GM12874 (cell line): ENCODE data around the gene FAM168A.
A peak's percentile ranks its signal among the peaks of the same experiment; 100 is the strongest.

Experiments used
- TF ChIP-seq, protein P1 (sequence below): IDR thresholded peaks from 2 replicates; pipeline ENCODE4 v1.5.1; 2011; ENCODE audit warnings: low read depth, mild to moderate bottlenecking, control low read depth, low read length, moderate library complexity; ENCODE audit not compliant: insufficient read depth

The FAM168A gene

DNA sequence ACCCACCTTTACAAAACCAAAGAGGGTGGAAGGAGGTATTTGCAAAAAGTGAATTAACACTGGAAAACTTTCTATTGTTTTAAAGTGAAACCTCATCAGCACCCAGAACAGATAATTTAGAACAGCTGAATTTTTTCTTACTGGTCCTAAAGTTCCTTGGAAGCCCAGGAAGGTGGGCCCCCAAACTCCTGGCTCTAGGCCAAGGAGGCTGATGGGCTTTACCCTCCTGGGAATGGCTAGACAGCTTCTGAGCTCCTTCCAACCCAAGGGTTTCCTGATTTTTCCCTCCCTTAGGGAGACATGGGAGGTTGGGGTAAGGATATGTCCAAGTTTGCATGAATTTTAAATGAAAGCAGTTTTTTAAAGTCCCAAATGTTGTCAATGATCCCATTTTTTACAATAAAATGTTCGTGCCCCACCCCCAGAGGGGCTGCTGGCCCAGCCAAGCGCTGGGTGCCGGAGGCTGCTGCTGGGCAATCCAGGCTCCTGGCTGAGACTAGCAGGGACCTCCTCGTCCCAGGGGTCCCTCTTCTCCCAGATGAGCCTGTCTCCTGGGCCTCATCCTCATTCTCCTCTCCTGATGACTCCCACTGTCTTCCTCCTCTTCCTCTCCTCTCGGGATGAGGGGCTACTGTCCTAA, 193.3 kb downstream of the FAM168A start:
- TF ChIP-seq, protein P1, sequence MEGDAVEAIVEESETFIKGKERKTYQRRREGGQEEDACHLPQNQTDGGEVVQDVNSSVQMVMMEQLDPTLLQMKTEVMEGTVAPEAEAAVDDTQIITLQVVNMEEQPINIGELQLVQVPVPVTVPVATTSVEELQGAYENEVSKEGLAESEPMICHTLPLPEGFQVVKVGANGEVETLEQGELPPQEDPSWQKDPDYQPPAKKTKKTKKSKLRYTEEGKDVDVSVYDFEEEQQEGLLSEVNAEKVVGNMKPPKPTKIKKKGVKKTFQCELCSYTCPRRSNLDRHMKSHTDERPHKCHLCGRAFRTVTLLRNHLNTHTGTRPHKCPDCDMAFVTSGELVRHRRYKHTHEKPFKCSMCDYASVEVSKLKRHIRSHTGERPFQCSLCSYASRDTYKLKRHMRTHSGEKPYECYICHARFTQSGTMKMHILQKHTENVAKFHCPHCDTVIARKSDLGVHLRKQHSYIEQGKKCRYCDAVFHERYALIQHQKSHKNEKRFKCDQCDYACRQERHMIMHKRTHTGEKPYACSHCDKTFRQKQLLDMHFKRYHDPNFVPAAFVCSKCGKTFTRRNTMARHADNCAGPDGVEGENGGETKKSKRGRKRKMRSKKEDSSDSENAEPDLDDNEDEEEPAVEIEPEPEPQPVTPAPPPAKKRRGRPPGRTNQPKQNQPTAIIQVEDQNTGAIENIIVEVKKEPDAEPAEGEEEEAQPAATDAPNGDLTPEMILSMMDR = no peak

DNA sequence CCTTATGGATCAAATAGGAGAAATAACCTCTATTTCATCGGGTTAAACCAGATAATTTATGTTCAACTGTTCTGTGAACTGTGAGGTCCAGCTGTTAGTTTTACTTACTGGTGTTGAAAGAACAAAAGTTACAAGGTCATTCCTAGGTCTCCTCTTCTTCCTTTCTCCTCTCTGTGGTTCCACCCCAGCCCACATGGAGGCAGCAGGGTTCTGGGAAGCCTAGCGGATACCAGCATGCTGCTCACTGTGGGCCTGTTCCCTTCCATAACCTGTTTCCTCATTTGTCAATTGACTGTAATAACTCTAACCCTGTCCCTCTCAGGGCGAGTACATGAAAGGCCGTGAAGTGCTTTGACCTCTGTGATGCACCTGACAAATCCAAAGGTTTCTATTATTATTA, 193.9 kb downstream of the FAM168A start:
- TF ChIP-seq, protein P1 = no peak

DNA sequence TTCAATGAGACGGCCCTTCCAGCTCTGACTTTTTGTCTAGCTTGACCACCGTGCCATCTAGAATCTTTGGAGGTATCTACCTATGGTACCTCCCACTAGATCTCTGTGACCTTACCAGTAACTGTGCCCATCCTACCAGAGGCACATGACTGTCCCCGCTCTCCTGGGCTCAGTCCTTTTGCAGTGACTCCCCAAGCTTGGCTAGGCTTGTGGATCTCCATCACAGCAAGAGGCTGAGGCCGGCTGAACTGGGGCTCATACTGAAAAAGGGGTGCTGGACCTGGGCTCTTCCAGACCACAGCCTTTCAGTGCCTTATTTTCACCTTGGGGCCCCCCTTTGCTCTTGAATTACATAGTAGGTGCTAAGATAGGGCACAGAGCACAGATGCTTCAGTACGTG, 194.4 kb downstream of the FAM168A start:
- TF ChIP-seq, protein P1 = no peak

DNA sequence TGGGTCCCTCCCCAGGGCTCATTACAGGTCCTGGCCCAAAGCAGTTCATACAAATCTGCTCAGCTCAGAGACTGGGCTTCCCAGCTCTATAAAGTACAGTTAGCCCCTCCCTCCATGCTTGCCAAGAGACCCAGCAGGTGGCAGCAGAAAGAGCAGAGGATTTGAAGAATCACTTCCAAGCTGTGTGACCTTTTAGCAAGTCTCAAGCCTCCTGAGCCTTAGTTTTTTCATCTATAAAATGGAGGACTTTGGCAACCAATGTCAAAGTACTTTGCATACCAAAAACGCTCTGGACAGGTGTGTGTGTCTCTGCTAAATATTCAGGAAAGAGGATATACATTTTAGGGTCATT, 195.1 kb downstream of the FAM168A start:
- TF ChIP-seq, protein P1 = peak; percentile 31; the same call in 1 of the 2 replicates

DNA sequence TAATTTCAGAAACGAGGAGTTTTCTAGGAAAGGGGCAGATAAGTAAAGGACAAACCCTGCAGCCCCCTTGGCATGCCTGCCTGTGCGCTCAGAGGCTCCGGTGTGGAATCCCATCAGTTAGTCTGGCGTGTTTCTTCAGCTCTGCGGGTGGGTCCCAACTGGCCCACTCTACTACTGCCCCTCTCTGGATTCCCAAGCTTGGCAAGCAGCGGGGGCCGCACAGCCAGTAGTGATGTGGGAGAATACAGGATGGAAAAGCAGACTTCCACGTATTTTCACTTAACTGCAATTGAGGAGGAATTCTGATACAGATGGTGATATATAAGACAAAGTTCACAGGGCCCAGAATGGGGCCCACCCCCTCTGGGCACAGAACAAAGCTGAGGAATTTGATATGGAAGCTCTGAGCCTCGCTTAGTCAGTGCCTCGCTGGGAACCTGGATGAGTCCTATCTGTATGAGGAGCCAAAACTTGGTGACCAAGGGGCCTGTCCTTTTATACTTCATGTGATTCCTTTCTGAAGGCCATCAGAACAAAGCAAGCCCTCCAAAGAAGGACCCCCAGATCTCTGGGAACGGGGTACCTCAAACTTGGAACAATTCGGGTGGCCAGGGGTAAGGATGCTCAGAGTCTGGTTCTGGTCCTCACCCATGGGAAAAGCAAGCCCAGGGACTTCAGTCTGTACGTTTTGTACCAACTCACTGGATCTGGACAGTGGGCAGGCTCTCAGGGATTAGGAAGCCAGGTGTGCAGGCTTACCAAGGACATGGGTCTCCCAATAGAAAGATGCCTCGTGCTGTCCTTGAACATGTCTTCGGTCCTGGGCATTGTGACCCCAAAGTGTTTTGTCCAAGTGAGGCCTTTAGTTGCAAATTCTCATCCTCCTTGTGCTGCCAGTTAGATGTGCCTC, 195.7 kb downstream of the FAM168A start:
- TF ChIP-seq, protein P1 = no peak

DNA sequence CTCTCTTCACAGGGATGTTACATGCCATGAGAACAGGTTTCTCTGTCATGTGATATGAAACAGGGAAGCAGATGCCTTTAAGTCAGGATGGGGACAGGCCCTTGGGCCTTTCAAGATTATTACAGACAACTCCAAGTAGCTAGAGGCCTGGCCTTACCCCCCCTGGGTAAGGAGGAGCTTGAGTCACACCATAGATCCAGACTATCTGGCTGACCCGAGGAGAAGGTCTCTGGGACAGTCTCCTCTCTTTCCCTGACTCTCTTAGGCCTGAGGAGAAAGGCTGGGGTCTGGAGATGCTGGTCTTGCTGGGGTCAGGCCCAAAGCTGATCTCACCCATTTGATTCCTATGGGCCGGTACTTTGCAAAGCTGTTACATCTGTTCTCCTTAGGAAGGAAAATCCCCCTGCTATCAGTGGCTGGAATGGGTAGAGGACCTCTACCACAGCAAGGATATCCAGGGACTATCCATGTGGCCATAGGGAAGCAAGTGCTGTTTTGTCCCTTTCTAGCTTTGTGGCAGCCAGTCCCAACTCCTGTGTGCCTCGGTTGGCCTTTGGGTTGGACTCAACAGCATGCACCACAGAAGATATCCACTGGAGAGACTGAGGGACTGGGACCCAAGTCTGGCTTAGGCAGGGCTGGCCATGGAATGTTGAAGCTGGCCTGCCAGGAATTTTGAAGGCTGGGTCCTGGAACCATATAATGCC, 196.5 kb downstream of the FAM168A start:
- TF ChIP-seq, protein P1 = no peak

DNA sequence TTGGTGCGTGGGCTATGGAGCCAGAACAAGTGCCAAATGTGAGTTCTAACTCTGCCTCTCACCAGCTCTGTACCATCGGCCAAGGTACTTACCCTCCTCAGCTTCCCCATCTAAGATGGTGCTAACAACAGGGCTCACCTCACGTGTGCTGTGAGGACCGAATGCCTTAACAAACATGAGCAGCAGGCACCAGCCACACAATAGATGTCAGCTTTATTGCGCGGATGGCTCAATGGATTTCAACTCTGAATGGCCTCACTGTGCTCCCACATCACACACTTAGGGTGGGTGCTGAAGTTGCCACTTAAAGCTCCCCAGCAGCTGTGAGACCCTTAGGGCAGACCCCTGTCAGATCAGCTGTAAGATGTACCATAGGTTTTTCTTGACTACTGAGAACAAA, 197.6 kb downstream of the FAM168A start:
- TF ChIP-seq, protein P1 = no peak
